MV-4-11 (cell line): ENCODE measurements around the gene TGM6.

Experiments used
- DNase-seq: peaks from one replicate; lab custom pipeline; 2025; lab: John Stamatoyannopoulos, UW

Gene TGM6

DNA sequence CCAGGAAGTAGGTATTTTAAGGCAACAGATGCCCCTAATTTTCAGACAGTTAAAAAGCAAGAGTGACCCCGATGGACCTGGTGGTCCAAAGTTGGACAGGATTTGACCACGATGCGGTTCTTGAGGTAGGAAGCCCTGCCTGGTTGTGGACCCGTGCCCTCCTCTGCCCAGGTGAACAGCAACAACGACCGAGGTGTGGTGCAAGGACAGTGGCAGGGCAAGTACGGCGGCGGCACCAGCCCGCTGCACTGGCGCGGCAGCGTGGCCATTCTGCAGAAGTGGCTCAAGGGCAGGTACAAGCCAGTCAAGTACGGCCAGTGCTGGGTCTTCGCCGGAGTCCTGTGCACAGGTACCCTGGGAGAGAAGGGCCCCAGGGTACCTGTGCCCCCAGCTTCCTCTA, 18.7 kb downstream of the TGM6 start:
- DNase-seq: no peak

DNA sequence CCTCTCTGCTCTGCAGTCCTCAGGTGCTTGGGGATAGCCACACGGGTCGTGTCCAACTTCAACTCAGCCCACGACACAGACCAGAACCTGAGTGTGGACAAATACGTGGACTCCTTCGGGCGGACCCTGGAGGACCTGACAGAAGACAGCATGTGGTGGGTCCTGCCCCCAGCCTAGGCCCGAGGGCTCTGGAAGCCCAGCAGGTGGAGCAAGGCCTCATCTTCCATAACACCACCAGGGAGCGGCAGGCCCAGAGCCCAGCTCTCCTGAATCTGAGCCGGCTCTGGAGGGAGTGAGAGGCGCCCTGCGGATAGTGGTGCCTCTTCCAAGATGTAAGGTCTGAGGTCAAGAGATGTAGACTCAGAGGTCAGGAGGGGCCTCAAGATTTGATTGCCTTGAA, 19.6 kb downstream of the TGM6 start:
- no peak for DNase-seq

DNA sequence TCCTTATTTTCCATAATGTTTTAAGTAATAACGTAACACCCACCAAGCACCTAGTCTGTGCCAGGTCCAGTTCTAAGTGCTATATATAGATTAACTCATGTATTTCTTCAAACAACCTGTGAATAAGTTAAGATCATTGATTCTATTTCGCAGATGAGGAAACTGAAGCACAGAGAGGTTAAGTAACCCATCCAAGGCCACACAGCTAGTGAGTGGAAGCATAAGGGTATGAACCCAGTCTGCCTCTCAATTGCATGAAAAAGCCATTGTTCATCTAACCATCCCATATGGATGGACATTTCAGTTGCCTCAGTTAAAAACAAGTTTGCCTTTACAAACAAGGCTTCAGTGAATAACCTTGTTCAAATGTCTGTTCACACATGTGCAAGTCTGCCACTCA, 20.8 kb downstream of the TGM6 start:
- no peak for DNase-seq

DNA sequence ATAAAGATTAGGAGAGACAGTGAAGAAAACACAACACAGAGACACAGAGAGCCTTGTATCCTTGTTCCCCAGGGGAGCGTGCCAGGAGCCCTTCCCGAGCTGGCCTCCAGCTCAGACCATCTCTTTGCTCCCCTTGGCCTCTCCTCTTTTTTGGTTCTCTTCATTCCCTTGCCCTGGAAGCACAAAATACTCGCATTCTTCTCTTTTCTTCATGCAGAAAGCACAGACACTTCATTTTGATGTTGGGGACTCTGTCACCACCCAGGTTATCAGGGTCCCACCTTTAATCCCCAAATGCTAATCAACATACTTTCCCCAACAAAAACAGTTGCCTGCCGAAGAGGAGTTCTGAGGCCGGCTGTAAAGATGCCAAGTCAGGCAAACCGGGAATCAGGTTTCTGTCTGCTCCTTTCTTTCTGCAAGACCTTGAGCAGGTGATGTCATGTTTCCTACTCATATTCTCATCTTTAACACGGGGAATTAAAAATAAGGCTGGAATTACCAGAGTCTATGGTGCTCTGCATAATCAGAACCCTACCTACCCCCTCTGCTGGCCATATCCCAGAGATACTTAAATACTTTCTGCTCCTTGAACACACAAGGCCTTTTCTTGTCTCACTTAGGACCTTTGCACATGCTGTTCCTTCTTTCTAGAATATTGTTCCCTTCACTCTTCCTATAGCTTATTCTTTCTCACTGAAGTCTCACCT, 21.7 kb downstream of the TGM6 start:
- peak; percentile 17 for DNase-seq

DNA sequence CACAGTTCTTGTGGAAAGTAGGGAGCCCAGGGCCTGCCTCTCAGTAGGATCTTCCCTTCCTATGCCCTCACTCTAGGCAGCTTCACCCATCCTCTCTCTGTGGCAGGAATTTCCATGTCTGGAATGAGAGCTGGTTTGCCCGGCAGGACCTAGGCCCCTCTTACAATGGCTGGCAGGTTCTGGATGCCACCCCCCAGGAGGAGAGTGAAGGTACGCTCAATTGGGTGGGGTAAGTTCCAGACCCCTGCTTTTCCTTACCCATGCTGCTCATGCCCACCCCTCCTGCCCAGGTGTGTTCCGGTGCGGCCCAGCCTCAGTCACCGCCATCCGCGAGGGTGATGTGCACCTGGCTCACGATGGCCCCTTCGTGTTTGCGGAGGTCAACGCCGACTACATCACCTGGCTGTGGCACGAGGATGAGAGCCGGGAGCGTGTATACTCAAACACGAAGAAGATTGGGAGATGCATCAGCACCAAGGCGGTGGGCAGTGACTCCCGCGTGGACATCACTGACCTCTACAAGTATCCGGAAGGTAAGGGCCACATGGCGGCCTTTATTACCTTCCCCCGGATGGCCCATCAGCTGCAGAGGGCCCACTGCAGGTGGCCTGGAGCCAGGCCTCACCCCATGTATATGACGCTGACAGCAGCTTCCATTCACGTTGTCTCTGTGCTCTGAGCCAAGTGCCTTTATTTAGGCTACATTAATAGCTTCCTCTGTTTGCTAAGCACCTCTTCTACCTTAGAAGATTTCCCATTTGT, 22.8 kb downstream of the TGM6 start:
- DNase-seq: no peak

DNA sequence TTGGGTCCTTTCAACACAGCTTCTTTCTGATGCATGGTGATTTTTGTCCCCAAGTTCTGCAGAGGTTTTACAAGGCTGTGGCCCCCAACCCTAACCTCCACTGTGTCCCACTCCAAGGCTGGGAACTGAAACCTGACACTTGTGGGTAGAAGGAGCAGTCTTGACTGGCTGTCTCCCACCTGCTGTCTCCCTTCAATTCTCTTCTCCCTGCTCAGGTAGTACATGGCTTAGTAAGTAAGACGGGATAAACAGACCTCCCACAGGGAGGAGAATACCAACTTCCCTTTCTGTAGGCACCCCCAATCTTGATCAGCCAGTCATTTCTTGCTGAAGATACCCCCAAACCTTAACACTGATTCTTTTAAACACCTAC, 25.0 kb downstream of the TGM6 start:
- DNase-seq: no peak

DNA sequence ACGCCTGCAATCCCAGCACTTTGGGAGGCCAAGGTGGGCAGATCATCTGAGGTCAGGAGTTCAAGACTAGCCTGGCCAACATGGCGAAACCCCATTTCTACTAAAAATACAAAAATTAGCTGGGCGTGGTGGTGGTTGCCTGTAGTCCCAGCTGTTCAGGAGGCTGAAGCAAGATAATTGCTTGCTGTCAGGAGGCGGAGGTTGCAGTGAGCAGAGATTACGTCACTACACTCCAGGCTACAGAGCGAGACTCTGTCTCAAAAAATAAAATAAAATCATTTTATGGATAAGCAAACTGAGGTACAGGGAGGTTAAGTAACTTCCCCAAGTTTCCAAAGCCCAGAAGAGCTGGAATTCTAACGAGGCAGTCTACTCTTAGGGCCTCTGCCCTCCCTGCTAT, 26.7 kb downstream of the TGM6 start:
- peak; percentile 12 for DNase-seq

DNA sequence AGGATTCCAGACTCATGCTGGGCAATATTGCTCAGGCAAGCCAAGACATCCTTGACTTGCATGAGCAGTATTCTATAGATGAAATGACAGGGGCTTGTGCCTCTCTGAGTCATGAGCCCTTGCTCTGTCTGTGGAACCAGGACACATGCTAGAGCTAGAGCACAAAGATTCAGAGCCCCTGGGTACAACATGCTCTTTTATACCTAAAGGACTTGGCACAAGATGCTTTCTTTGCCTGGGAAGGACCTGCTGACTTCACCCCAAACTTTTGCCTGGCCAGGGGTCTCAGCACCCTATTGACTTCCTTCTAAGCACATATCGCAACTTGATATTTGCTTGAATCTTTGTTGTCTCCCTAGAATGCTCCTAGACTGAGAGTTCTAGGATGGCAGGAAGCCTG, 27.4 kb downstream of the TGM6 start:
- no peak for DNase-seq

DNA sequence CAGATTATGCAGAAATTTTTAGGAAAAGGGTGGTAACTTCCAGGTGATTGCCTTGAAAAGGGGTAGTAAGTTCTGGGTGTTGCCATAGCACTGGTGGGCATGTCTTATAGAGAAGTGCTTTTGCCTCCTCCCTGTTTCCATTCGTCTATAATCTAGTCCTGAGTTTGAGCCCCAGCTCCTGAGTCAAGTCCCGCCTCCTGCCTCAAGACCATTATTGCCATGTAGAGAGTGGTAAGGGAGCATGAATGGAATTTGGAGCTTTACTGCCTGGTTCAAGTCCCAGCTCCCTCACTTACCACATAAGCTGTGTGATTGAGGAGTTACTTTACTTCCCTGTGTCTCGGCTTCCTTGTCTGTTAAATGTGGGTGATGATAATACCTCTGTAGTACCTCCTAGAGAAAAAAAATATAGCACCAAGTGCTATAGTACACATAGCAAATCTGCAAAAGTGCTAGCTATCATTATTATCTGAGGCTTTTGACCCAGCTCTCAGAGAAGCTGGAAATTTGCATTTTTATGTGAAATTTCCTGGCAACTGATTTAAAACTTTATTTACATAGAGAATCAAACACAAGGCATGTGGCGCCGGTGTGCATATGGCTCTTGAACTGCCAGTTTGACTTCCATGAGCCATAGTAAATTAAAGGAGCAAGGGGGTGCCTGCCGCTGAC, 36.0 kb downstream of the TGM6 start:
- peak; percentile 3 for DNase-seq

DNA sequence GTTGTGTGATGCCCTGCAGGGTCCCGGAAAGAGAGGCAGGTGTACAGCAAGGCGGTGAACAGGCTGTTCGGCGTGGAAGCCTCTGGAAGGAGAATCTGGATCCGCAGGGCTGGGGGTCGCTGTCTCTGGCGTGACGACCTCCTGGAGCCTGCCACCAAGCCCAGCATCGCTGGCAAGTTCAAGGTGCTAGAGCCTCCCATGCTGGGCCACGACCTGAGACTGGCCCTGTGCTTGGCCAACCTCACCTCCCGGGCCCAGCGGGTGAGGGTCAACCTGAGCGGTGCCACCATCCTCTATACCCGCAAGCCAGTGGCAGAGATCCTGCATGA, 36.5 kb downstream of the TGM6 start:
- DNase-seq: no peak

DNA sequence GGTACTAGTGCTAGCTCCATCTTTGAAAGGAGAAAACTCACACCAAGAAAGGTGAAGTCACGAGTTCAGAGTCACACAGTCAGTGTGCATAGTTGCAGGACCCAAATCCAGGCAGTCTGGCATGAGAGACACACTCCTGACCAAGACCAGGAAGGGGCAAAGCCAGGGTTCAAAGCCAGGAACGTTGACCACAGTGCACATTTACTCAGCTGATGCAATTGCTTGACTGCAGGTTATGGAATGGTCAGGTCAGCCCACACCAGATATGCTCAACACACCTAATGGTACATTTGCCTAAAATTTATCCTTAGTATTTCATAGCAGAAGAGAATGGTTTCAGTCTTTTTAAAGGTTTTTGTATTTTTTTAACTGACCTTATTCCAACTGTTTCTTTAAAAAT, 37.7 kb downstream of the TGM6 start:
- no peak for DNase-seq

DNA sequence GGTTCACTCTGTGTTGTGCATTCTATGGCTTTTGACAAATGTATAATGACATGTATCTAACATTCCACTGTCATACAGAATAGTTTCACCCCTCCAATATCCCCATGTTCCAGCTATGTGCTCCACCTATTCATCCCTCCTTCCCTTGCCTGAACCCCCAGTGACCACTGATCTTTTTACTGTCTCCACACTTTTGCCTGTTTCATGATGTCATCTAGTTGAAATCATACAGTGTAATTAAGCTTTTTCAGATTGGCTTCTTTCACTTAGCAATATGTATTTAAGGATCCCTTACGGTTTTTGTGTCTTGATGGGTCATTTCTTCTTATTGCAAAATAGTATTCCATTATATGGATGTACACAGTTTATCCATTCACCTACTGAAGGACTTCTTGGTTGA, 39.8 kb downstream of the TGM6 start:
- DNase-seq: no peak

DNA sequence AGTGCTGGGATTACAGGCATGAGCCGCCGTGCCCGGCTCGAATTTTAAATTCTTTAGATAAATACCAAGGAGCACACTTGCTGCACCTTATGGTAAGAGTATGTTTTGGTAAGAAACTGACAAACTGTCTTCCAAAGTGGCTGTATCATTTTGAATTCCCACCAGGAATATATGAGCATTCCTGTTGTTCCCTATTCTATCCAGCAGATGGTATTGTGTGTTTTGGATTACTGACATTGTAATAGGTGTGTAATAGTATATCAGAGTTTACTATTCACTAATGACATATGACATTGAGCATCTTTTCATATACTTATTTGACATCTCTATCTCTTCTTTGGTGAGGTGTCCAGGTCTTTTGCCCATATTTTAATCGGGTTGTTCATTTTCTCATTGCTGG, 40.5 kb downstream of the TGM6 start:
- no peak for DNase-seq

DNA sequence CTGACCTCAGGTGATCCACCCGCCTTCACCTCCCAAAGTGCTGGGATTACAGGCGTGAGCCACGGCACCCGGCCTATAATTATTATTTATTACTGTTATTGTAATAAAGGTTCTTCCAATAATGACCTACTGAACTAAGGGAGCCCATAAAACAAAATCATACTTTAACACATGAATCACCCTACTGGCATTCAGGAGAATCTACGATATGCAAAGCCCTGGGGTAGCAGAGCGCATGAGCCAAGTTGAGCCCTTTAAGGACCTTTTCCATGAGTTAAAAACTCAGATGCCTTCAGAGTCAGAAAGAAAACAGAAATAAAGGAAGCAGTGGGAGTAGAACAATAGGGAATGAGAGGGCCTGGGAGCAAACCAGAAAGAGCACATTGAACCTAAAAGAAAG, 48.4 kb downstream of the TGM6 start:
- no peak for DNase-seq

DNA sequence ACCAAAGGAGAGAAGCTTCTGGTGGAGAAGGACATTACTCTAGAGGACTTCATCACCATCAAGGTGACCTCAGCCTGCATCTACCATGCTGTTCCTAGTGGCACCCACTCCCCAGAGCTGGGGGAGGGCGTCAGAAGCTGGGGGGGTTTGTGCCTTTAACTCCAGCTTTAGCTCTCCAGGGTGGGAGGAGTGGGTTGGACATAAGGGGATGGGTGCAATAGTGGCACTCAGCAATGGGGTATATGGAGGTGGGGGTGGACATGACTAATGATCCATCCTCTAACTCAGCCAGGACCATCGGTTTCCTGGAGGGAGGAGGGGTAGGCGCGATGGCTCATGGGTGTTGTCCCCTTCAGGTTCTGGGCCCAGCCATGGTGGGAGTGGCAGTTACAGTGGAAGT, 49.8 kb downstream of the TGM6 start:
- no peak for DNase-seq

DNA sequence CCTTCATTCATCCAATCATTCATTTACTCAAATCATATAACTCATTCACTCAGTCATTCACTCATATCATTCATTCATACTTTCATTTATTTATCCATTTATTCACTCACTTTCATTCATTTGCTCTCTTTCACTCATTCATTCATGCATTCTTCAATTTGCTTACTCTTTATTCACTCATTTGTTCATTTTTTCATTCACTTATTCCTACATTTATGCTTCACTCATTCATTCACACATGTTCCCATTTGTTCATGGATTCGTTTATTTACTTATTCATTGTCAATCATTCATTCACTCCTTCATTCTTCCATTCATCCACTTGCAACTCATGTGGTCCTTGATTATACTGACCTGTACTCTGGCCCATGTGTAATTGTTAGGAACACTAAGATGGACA, 50.5 kb downstream of the TGM6 start:
- no peak for DNase-seq

DNA sequence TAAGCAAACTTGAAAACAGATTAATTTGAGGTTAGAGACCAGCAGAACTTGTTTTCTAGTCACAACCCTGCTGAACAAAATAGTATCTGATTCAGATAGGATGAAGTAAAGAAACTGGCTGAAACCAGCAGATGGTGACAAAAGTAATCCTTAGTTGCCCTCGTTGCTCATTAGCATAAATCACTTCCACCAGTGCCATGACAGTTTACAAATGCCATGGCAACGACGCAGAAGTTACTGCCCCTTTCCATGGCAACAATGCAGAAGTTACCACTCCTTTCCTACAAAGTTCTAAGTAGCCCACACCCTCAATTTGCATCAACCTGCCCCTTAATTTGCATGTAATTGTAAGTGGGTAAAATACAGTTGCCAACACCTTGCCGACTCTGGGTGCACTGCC, 66.1 kb downstream of the TGM6 start:
- DNase-seq: peak; percentile 73

DNA sequence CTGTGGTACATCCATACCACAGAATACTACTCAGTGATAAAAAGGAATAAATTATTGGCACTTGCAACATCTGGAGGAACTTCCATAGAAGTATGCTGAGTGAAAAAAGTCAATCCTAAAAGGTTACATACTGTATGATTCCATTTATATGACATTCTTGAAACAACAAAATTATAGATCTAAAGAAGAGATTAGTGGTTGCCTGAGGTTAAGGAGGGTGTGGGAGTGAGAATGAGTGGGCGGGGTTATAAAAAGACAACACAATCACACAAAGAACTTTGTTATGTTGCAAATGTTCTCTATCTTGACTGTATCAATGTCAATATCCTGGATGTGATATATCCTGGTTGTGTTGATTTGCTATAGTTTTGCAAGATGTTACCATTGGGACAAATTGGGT, 68.7 kb downstream of the TGM6 start:
- DNase-seq: no peak

DNA sequence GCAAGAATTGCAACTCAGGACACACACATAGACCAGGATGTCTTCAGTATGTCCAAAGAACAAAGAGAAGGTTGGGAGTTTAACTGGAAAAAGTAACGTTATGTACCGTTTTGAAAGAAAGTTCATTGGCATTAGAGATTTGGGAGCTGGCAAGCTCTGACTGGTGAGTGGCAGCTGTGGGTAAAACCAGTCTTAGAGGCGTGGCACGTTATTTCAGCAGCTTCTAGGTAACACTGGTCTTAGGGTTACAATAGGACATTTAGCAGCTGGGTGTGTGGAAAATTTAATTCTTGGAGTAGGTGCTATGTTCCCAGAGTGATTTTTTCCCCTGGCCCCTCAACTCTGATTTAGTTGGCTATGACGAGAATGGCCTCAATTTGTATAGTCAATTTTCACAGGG, 70.7 kb downstream of the TGM6 start:
- DNase-seq: no peak

DNA sequence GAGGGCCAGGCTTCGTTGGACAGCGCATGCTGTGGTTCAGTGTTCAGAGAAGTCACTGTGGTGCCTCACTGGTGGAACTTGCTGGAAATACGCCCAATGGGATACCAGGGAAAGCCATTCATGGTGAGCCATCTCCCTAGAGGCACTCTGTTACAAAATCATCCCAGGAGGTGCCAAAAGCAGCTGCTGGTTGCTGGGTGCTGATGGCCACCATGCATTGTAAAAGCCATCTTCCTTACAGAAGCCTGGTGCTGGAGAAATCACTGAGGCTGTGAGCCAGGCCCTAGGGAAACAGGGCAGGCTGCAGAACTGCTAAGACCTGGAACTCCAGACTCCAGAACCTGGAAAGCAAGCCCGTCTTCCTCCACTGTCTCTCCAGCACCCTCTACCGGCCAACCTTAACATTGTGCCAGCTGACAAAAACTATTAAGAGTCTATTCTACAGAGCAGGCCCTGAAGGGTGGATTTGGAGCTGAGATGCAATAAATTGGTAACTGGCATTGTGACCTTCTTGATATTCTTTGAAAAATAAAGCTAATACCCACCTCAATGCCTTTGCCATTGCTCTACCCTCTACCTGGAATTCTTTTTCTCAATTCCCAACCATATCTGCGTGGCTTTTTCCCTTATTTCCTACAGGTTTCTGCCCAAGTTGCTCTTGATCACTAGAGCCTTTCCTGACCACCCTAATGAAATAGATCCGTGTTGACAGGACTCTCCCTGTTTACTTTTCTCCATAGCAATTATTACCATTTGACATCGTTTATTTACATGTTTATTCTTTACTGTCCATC, 71.4 kb downstream of the TGM6 start:
- peak; percentile 39 for DNase-seq

DNA sequence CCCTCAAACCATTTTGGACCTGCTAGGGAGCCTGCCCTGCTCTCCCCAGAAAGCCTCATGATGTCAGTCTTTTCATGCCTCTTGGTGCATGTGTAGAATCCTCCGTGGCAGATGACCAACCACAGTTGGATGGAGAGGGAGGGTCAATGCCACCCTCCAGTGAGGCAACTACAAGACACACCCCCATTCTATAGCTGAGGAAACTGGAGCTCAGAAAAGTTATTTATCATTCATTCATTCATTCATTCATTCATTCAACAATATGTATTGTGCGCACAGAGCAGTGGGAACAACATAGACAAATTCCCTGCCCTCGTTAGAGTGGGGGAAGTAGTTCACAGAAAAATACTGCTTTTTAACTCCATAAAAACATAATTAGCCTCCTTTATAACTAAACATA, 73.1 kb downstream of the TGM6 start:
- no peak for DNase-seq

DNA sequence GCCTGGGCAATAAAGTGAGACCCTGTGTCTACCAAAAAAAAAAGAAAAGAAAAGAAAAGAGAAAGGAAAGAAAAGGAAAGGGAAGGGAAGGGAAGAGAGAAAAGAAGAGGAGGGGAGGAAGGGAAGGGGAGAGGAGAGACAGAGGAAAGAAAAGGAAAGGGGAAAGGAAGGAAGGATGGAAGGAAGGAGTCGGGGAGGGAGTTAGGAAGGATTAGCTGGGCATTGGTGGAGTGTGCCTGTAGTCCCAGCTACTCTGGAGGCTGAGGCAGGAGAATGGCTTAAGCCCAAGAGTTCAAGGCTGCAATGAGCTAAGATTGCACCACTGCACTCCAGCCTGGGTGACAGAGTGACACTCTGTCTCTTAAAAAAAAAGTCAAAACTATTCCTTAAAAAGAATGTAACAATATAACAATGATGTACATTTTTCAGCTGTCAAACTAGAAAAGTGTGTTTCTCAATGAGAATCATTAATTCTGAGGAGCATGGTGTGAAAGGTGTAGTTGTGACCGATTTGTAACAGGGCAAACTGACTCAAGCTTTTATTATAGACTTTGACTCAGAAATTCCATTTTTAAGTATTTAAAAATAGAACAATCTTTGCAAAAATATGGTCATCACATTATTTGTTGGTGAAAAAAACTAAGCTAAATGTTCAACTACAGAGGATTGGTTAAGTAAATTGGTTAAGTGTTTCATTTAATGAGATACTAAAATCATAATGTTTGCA, 75.2 kb downstream of the TGM6 start:
- DNase-seq: no peak
